ENCODE data around the gene BMP6. TPM values are rescaled to one million over a fixed set of nuclear protein-coding genes. Genes with fewer than 3 reads are reported as not detected.

Gene BMP6
- total RNA-seq, 1 experiment from 2014 or later: 13.6 TPM

GRCh38 chr6:7917729-7918128 lies 191.8 kb downstream of the BMP6 start:
- DNase-seq (ENCODE audit: low read depth, low spot score) (no peak), ATAC-seq (no peak)
- no peak for TF ChIP-seq SIN3A (IDR thresholded peaks at IDR 0.05; ENCODE audit: borderline replicate concordance, insufficient read depth, low read depth, low read length)
- TF ChIP-seq POLR2AphosphoS5 (IDR thresholded peaks at IDR 0.05; ENCODE audit: low read depth, low read length): no peak
- no peak for TF ChIP-seq CTCF (IDR thresholded peaks at IDR 0.05)
- no peak for TF ChIP-seq TCF7L2 (IDR thresholded peaks at IDR 0.05; ENCODE audit: low read depth, low read length)
- TF ChIP-seq REST (IDR thresholded peaks at IDR 0.05; ENCODE audit: insufficient read depth in 1 of 2, low read depth in 2 of 2, low read length in 1 of 2): no peak
- BruUV-seq (replicated peaks): no TSS peak
- Histone ChIP-seq H3K27ac (ENCODE audit: low read length) (no peak overlapping the region), H3K27me3 (ENCODE audit: control insufficient read depth, insufficient read depth, low read length) (peaks cover 4% of the 10 kb centered on the region; the same call in 1 of the 2 replicates), H3K9me3 (ENCODE audit: control insufficient read depth, insufficient read depth, low read depth, low read length) (no peaks in the 10 kb centered on the region), H3K4me1 (ENCODE audit: control insufficient read depth, insufficient read depth, low read length) (no peaks in the 10 kb centered on the region), H3K36me3 (ENCODE audit: control insufficient read depth, insufficient read depth, low read length) (no peaks in the 10 kb centered on the region), H3K4me3 (ENCODE audit: low read depth in 2 of 2, low read length in 2 of 2) (no peak overlapping the region)
- intact Hi-C loops (cut with micrococcal nuclease; ENCODE audit: unreplicated experiment) (loop anchor here (10.0 kb wide), 1 partner anchor 193 kb away; the partner anchor contains the start of gene BMP6), in situ Hi-C loops (cut with HindIII; ENCODE audit: low pct_unique_long_range_greater_than_20kb, low sequenced_read_pairs) (no loop called here)
- POLR2A ChIA-PET: no interaction called here
- CTCF ChIA-PET: no interaction called here

GRCh38 chr6:7918403-7918802 lies 192.5 kb downstream of the BMP6 start:
- no peak overlapping the region for H3K4me3 ChIP-seq (ENCODE audit: low read depth in 2 of 2, low read length in 2 of 2)
- no peaks in the 10 kb centered on the region for H3K36me3 ChIP-seq (ENCODE audit: control insufficient read depth, insufficient read depth, low read length)
- no peak overlapping the region for H3K27ac ChIP-seq (ENCODE audit: low read length)
- POLR2A ChIA-PET: no interaction called here
- no peaks in the 10 kb centered on the region for H3K4me1 ChIP-seq (ENCODE audit: control insufficient read depth, insufficient read depth, low read length)
- TF ChIP-seq SIN3A (IDR thresholded peaks at IDR 0.05; ENCODE audit: borderline replicate concordance, insufficient read depth, low read depth, low read length) (no peak), REST (IDR thresholded peaks at IDR 0.05; ENCODE audit: insufficient read depth in 1 of 2, low read depth in 2 of 2, low read length in 1 of 2) (no peak), TCF7L2 (IDR thresholded peaks at IDR 0.05; ENCODE audit: low read depth, low read length) (no peak), CTCF (IDR thresholded peaks at IDR 0.05) (no peak), POLR2AphosphoS5 (IDR thresholded peaks at IDR 0.05; ENCODE audit: low read depth, low read length) (no peak)
- in situ Hi-C loops (cut with HindIII; ENCODE audit: low pct_unique_long_range_greater_than_20kb, low sequenced_read_pairs): no loop called here
- no peak for ATAC-seq
- CTCF ChIA-PET: interaction anchor here (0.7 kb wide), 1 partner anchor 18 kb away, joined by 8 read pairs; no protein-coding TSS in a partner anchor
- H3K27me3 ChIP-seq (ENCODE audit: control insufficient read depth, insufficient read depth, low read length): peaks cover 4% of the 10 kb centered on the region; the same call in 1 of the 2 replicates
- H3K9me3 ChIP-seq (ENCODE audit: control insufficient read depth, insufficient read depth, low read depth, low read length): no peaks in the 10 kb centered on the region
- intact Hi-C loops (cut with micrococcal nuclease; ENCODE audit: unreplicated experiment): loop anchor here (10.0 kb wide), 1 partner anchor 194 kb away; the partner anchor contains the start of gene BMP6
- BruUV-seq (replicated peaks): no TSS peak
- no peak for DNase-seq (ENCODE audit: low read depth, low spot score)
